Fibroblast of villous mesenchyme (primary cell): Measurements from ENCODE around the gene DPYD. TPM values are rescaled to one million over a fixed set of nuclear protein-coding genes. Genes with fewer than 3 reads are reported as not detected.

Experiments used
- DNase-seq: peaks from one replicate; pipeline ENCODE4 v3.0.0-alpha.2; 2010; ENCODE audit warnings: low read depth
- H3K4me3 ChIP-seq: 2 replicates; pipeline ENCODE4 v1.5.1; 2011; ENCODE audit warnings: low read depth, mild to moderate bottlenecking, low read length
- total RNA-seq: library from RNA; depleted of rRNA; stranded (reverse); fragments of >200 nt; gene quantifications from 2 replicates; pipeline ENCODE4 v1.2.3, GENCODE V29; 2012
- TF ChIP-seq, protein P1 (sequence below): IDR thresholded peaks from 2 replicates; pipeline ENCODE4 v1.5.1; 2012; ENCODE audit warnings: low read depth, mild to moderate bottlenecking, low read length; ENCODE audit not compliant: insufficient read depth

DPYD gene
- total RNA-seq, 1 donor, result 48.4 TPM

DNA sequence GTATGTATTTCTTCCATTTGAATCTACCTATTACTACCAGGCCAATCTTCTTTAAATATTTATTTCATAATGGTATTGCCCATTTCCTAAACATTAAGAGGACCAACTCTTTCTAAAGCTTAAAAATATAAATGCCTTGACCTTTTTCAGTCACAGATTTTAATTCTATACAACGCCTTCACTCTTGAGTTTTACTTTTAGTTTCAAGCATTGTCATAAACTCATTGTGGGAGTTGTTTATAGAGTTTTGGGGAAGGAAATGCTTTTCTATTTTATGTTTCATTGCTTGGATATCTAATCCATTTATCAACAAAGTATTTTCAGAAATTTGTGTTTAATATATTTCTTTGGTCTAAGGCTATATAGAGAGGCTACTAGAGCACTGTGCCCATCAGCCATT lies 155.8 kb downstream of the DPYD start:
- TF ChIP-seq, protein P1, sequence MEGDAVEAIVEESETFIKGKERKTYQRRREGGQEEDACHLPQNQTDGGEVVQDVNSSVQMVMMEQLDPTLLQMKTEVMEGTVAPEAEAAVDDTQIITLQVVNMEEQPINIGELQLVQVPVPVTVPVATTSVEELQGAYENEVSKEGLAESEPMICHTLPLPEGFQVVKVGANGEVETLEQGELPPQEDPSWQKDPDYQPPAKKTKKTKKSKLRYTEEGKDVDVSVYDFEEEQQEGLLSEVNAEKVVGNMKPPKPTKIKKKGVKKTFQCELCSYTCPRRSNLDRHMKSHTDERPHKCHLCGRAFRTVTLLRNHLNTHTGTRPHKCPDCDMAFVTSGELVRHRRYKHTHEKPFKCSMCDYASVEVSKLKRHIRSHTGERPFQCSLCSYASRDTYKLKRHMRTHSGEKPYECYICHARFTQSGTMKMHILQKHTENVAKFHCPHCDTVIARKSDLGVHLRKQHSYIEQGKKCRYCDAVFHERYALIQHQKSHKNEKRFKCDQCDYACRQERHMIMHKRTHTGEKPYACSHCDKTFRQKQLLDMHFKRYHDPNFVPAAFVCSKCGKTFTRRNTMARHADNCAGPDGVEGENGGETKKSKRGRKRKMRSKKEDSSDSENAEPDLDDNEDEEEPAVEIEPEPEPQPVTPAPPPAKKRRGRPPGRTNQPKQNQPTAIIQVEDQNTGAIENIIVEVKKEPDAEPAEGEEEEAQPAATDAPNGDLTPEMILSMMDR, result no peak
- no peak for DNase-seq
- no peak overlapping the region for H3K4me3 ChIP-seq

DNA sequence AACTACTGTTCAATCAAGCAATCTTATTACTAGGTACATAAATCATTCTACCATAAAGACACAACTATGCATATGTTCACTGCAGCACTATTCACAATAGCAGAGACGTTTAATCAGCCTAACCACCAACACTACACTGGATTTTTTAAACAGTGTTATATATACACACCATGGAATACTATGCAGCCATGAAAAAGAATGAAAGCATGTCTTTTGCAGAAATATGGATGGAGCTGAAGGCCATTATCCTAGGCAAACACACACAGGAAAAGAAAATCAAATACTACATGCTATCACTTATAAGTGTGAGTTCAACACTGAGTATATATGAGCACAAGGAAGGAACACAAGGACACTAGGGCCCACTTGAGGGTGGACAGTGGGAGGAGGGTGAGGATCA lies 159.2 kb downstream of the DPYD start:
- TF ChIP-seq, protein P1, result no peak
- H3K4me3 ChIP-seq, result no peak overlapping the region
- no peak for DNase-seq

DNA sequence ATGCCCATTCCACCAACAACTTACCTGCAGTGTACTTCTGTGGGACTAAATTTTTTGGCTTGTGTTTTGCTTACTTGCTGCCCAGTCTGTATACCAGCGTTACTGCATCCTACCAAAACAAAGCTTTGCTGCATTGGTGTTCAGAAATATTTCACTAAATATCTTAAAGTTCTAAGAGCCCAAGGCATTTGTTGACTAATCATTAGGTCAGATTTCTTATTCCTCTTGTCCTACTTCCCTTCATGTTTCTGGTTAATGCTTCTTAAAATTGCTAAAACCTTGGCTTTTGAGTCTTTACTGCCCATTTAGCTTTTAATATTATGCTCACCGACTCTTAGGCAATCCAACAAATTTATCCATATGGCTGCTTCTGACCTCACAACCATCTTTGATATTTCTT lies 161.8 kb downstream of the DPYD start:
- DNase-seq, result no peak
- H3K4me3 ChIP-seq, result no peak overlapping the region
- TF ChIP-seq, protein P1, result no peak

DNA sequence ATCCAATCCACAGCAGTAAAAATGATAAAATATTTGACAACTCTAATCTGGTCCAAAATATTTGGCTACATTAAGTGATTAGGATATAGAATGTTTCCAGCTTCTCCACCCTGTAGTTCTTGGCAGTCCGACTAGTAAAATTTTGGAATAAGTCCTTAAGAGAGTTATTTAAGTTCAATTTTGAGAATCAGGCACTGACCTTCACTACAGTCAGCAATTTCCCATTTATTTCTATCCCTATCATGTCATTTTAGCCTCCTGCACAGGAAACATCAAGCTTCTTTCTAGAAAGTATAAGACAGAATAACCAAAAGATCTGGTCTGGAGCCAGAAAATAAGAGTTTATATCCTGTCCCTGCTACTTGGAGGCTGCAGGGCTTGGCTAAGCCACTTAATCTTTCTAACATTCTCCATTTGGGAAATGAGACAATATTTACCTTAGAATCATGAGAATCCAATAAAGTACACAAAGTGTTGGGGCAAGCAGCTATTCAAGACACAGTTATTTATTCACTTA lies 162.2 kb downstream of the DPYD start:
- DNase-seq, result no peak
- TF ChIP-seq, protein P1, result no peak
- no peak overlapping the region for H3K4me3 ChIP-seq

- peak; percentile 14 for DNase-seq
- no peak overlapping the region for H3K4me3 ChIP-seq
- TF ChIP-seq, protein P1, result no peak
Measured at GRCh38 chr1:97745912-97746311, 174.9 kb downstream of the DPYD start.

DNA sequence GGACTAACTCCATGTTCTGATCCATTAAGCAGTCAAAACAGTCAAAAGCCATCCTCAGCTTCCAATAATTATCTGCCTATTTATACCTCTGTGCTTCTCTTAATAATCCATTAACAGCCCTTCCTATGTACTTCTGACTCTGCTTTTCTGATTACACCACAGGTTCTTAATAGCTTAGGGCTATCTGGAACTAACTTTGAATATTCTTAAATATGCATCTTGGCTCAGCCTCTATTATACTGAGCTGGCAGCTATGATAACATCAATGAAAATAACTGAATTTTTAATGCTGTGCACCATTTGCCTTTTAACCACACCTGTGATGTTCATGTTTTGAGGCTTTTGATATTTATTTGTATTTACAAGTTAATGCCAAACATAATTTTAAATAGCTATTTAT lies 175.9 kb downstream of the DPYD start:
- no peak for DNase-seq
- TF ChIP-seq, protein P1, result no peak
- no peak overlapping the region for H3K4me3 ChIP-seq

- TF ChIP-seq, protein P1, result no peak
- no peak for DNase-seq
- H3K4me3 ChIP-seq, result no peak overlapping the region
Measured at GRCh38 chr1:97743129-97743528, 177.7 kb downstream of the DPYD start.
